Cardiac septum (tissue), 1 donor: ENCODE measurements around the gene DNAJC1. TPM values are rescaled to one million over a fixed set of nuclear protein-coding genes. Genes with fewer than 3 reads are reported as not detected.

Experiments
- DNase-seq: peaks from one replicate; pipeline ENCODE4 v3.0.0-alpha.2; 2020; ENCODE audit warnings: low spot score
- intact Hi-C: fragments of 100-400 bp; cut with DNase I; formaldehyde crosslinking; loops from one replicate; pipeline ENCODE4 v1.14.0; 2022
- total RNA-seq: library from RNA; stranded (reverse); fragmentation: NEBNext Ultra II Directional; extraction: Animal tissue kit (Norgen Biotek cat#: 25700); gene quantifications from one replicate; pipeline ENCODE4 v1.2.1, GENCODE V29; 2021
- donor health status: DM: no; HTN: no; CAD: no.

The DNAJC1 gene
- total RNA-seq, 1 donor from 2014 or later = 12.9 TPM

DNA sequence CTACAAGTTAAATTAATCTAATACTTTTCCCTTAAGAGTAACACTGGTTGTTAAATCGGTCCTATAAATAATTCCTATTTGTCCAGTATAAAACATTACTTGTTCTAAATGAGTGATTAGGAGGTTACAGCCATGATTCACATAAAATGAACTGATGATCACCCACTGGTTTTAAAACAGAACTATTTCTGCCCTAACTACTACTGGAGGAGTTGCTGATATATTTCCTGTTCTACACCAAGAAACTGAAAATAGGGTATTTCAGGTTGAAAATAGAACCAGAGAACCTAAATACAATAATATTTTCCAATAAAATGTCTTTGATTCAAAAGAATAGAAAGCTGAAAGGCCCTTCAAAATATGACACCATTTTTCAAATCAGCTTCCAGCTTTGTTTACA, 30.9 kb downstream of the DNAJC1 start:
- intact Hi-C loops = no loop called here
- no peak for DNase-seq

DNA sequence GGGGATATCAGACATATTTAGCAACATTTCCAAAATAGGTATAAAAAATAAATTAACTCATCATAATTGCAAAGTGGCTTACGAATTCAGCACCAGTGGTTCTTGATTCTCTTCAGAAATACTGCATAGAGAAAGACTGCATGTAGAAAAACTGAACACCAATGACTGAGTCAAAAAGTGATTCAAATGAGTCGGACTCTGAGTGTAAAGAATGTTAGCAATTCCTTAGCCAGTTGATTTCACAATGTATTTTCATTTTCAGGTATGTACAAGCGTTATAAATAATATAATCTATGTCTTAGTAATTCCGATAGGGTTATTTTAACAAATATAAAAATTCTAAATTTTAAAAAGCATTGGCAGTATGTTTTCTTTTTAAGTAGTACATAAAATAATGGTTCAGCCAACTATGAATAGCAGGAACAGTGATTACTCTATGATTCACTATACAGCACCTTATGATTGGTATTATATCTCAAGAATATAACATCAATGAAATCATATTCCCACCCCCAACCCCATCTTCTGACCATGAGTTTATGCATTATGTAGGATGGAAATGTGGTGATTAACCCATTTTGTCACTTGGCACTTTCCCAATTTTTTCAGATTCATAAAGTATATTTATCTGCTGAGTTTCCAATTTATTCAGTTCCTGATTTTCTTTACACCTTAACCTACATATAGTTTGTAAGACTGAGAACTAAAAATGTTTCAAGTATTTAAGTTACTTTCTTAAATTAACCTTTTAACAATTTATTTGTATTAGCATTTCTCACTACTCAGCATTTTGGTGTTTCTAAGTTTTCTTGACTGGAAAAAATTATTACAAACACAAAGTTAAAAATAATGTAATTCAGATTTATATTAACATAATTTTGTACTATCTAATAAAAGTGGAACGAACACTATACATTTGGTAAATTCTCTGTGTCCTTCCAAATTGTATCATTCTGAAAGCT, 33.9 kb downstream of the DNAJC1 start:
- intact Hi-C loops = no loop called here

DNA sequence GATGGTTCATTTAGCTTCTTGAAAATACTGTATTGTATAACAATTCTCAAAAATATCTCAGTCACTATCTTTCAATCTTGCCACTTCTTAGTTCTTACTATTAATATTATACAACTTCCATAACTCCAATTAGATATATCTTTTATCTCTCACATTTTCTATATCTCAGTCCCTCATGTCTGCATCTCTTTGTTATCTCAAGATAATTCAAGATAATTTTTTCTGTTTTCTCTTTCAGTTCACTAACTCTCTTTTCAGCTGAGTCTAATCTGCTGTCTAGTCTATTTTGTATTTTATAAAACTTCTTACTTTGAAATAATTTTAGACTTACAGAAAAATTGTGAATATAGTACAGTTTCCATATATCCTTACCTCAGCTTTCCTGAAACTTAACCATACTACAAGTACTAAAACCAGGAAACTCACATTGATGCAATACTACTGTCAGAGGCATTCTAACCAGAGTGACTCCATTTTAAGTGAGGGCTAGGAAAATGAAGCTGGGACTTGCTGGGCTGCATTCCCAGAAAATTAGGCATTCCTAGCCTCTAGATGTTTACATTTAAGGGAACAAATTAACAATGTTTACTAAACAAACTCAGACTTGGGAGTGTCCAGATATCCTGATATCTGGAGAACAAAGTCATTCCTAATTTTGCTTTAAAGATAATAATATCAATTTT, 38.4 kb downstream of the DNAJC1 start:
- DNase-seq = no peak
- intact Hi-C loops = no loop called here

More for the DNA sequence above, 33.9 kb downstream of the DNAJC1 start:
- DNase-seq = no peak

DNA sequence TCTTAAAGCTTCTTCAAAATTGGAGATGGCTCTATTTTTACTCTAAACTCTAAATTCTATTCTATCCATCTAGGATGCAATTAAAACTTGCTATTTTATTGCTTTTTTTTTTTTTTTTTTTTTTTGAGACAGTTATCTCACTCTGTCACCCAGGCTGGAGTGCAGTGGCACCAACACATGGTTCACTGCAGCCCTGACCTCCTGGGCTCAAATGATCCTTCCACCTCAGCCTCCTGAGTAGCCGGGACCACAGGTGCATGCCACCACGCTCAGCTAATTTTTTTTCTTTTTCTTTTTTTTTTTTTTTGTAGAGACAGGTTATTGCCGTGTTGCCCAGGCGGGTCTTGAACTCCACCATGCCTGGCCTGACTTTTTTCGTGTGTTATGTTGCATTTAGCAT, 41.2 kb downstream of the DNAJC1 start:
- intact Hi-C loops = no loop called here
- no peak for DNase-seq

DNA sequence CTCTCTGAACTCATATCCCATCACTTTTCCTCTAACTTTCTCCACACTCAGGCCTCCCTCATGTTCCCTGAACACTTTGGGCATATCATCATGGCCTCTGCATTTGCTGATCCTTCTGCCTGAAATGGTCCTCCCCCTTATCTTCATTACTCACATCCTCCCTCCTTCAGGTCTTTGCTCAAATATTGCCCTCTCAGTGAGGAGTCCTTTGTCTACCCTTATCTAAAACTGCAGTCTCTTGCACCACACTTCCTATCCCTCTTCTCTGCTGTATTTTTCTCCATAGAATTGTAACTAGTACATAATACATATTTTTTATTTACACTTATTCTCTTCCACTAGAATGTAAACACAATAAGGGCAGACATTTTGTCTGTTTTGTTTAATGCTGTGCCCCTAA, 41.7 kb downstream of the DNAJC1 start:
- no peak for DNase-seq
- intact Hi-C loops = no loop called here

DNA sequence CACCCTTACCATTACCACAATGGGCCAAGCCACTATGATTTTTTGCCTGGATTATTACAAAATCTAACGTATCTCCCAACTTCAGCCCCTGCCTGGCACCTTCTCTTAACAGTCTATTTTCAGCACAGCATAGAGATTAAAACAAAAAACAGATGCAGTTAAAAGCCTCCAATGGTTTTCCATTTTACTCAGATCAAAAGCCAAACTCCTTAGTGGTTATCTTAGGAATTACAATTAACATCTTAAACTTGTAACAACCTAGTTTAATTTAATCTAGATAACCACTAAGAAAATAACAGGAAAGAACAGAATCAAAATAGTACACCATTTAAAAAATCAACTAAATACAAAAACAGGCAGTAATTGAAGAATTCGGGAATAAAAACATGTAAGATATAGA, 43.5 kb downstream of the DNAJC1 start:
- intact Hi-C loops = loop anchor here (10.0 kb wide), 2 partner anchors 425 to 465 kb away; partner anchors contain the start of gene MLLT10
- no peak for DNase-seq

DNA sequence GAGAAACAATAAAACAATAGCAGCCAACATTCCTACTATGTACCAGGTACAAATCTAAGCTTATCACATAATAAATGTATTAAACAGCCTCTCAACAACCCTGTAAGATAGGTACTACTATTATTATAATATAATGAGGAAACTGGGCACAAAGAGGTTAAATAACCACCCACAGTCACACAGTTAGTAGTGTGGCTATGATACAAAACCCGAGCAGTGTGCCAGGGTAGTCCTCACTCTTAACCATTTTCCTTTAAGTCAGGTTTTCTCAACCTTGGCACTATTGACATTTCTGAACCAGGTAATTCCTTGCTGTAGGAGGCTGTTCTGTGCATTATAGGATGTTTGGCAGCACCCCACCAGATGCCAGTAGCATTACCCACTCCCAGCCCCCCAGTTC, 48.8 kb downstream of the DNAJC1 start:
- no peak for DNase-seq
- intact Hi-C loops = loop anchor here (10.0 kb wide), 2 partner anchors 420 to 460 kb away; partner anchors contain the start of gene MLLT10

DNA sequence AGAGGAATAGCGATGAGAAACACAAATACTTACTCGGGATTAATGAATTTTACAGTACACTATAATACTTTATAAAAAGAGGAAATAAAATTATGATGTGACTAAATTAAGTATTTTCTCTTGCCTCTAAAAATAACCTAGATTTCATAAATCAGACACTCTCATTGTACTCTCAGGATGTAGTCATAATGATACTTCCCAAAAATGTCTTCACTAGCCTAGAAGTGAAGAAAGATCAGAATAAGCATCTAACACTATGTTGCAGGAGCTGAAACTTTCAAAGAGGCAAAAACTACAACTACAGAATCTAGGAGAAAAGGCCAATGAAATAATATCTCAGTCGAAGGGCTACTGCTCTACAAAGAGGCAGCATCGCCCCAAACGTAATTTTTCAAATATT, 49.4 kb downstream of the DNAJC1 start:
- intact Hi-C loops = loop anchor here (10.0 kb wide), 2 partner anchors 419 to 459 kb away; partner anchors contain the start of gene MLLT10

DNA sequence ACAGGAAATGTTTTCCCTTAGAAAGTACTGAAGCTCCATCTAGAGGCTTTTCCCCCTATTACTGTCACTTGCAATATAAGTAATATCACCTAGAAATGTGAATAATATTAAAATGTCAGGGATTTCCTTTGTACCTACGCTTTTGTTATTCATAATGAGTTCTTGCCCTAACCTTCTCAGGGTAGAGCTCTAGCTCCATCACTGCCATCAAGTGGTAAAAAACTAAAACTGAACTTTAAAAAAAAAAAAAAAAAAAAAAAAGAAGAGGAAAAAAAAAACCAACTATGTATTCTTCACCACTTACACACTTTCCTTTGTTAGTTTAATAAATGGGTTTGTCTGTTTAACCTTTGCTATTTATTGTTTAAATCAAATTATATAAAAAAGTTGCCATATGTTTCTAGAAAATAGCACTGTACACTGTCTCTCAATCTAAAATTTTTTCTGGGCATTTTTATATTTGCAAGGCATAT, 49.9 kb downstream of the DNAJC1 start:
- no peak for DNase-seq
- intact Hi-C loops = loop anchor here (10.0 kb wide), 2 partner anchors 419 to 459 kb away; partner anchors contain the start of gene MLLT10

More for the DNA sequence above, 49.4 kb downstream of the DNAJC1 start:
- DNase-seq = no peak

DNA sequence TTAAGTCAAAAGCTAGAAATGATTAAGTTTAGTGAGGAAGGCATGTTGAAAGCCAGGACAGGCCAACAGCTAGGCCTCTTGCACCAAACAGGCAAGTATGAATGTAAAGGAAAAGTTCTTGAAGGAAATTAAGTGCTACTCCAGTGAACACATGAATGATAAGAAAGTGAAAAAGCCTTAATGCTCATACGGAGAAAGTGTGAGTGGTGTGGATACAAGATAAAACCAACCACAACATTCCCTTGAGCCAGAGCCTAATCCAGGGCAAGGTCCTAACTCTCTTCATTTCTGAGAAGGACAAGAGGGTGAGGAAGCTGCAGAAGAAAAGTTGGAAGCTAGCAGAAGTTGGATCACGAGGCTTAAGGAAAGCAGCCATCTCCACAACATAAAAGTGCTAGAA, 53.0 kb downstream of the DNAJC1 start:
- intact Hi-C loops = loop anchor here (10.0 kb wide), 2 partner anchors 416 to 456 kb away; partner anchors contain the start of gene MLLT10
- no peak for DNase-seq

DNA sequence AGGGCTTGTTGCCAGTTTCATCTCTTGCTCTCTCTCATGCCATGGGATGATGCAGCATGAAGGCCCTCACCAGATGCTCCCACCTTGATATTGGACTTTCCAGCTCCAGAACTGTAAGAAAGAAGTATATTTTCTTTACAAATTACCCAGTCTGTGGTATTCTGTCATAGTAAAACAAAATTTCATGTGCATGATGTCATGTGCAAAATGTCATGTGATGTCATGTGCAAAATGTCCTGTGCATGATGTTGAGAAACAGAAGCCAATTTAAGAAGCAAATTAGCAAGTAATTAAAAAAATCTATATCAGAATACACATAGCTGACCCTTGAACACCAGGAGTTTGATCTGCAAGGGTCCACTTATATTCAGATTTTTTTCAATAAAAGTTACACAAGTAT, 56.6 kb downstream of the DNAJC1 start:
- DNase-seq = no peak

DNA sequence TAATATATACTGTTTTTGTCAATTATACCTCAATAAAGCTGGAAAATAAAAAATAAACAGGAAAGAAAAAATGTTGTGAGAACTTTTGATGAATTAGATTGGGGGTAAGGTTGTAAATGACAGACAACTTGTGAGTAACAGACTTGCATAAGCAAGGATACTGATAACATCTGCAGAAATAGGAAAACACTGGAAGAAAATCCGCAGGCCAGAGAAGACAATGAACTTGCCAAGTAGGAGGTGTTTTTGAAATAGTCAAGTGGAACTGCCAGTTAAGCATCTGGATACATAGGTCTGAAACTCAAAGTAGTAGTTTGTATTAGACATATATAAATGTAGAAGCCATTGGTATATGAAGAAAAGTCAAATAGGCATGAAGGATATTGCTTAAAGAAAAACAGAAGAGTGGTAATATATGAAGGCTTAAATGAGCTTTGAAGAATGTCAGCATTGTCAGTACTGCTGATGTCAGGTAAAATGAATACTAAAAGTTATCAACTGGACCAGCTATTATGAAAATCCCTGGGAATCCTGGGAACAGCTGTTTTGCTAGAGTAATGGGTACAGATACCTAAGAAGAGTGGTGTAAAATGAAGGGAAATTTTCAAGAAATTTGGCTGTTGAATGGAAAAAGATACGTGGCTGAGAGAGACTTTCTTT, 58.7 kb downstream of the DNAJC1 start:
- DNase-seq = no peak
- intact Hi-C loops = no loop called here

More for the DNA sequence above, 56.6 kb downstream of the DNAJC1 start:
- intact Hi-C loops = no loop called here

DNA sequence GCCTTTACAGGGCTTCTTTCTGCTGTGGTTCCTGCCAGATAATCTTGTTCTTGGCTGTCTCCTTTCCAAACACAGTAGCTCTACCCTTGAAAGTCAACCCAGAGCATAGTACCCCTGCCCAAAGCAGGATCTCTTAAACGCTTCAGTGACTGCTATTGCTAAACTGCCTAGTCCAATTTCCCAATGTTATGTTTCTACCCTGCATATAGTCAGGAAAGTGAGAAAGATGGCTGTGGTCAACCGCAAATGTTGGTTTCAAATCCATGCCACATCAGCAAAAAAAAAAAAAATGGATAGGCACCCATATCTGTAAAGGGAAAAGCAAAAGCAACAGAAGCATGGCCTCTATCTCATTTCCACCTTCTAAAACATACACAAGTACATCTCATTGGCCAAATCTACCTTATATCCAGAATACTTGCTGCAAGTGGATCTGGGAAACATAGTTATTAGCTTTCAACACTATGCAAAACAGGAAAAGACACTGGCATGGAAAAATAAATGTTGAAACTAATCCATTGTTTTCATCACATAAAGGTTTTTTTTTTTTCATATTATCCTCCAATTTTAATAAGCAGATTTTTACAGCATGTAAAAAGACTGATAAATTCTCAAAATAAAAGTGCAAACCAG, 59.8 kb downstream of the DNAJC1 start:
- DNase-seq = no peak
- intact Hi-C loops = no loop called here

DNA sequence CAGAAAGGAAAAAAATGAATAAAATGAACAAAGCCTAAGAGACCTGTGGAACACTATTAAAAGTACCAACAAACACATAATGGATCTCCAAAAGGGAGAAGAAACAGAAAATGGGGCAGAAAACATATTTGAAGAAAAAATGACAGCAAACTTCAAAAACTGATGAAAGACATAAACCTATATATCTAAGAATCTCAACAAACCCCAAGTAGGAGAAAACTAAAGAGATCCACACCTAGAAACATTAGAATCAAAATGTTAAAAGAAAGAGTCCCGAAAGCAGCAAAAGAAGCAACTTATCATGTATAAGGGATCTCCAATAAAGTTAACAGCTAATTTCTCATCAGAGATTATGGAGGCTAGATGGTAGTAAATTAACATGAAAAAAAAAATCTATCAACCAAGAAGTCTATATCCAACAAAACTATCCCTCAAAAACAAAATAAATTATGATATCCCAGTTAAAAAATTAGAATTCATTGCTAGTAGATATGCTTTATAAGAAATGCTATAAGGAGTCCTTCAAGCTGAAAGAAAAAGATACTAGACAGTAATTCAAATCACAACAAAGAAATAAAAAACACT, 68.0 kb downstream of the DNAJC1 start:
- no peak for DNase-seq
- intact Hi-C loops = no loop called here

DNA sequence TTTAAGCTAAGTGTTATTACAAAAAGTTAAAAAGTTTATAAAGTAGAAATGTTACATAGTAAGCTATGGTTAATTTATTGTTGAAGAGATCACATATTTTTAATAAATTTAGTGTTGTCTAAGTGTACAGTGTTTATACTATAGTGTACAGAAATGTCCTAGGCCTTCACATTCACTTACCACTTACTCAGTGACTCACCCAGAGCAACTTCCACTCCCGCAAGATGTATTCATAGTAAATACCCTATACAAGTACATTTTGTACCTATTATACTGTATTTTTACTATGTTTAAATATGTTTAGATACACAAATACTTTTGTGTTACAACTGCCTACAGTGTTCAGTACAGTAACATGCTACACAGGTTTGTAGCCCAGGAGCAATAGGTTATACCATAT, 69.2 kb downstream of the DNAJC1 start:
- intact Hi-C loops = no loop called here
- no peak for DNase-seq

DNA sequence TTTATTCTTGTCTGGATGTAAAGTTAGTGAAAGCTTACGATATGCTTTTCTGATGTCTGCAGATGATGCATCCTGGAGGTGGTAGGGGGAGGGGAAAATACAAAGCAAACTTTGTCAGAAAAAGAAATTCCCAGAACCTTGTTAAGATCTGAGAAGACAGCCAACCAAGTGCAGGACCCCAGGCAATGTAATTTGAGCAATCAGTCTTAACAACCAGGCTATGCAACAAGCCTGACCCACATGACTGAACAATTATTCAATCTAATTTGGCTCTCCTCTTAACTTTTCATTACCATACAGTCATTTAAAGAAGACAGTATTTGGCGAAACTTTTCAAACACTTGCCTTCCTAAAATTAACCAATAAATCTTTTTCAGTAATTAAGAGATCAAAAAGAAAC, 74.5 kb downstream of the DNAJC1 start:
- intact Hi-C loops = no loop called here
- no peak for DNase-seq

DNA sequence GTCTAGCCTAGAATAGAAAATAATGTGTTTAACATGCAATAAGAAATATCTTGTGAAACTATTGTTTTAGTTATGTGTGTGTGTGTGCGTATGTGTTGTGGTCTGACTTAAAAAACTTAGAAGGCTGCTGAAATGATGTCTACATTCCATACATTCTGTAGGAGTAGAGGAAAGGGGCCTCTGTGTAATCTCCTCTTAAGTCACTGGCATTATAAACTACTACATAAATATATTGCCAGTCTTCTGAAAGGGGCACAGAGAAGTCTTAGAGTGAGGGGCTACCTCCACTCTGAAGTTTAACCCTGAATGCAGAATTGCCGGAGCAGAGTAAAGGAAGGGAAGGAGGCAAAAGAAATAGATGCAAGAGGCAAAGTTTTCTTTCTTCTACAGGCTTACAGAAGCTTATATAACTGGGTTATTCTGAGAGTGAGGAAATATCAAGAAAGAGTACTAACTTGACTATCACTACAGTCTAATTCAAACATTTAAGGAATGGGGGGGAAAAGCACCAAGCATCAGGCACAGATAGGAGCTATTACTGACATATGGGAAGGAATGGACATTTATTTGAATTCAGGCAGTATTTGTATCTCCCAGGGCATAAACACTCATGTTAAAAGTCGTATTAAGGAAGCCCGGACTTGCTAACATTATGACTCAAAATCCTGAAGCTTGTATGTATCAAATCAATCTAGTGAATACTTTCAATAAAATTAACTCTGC, 75.7 kb downstream of the DNAJC1 start:
- intact Hi-C loops = no loop called here
- no peak for DNase-seq

DNA sequence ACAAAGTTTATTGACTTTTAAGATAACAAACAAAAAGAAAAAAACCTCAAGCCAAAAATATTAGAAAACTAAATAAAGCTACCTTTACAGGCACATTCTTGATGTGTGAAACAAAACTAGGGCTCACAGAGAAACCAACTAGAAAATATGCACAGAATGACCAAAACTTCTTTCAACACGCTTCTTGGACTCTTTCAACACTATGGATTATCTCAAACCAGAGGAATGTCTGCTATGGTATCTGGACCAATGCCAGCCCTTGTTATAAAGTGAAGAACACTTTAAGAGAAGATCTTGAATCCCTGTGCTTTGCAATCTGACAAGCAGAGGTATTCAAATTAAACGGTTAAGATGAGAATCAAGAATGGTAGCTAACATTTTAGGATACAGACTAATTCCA, 76.6 kb downstream of the DNAJC1 start:
- DNase-seq = no peak
- intact Hi-C loops = no loop called here
